GM21723 (cell line): ENCODE results near the gene LIN37.

Source experiments
- ATAC-seq: cut with Tn5 transposase; IDR thresholded peaks from one replicate; pipeline ENCODE4 v1.9.1; 2021; ENCODE audit warnings: mild to moderate bottlenecking, moderate library complexity; ENCODE audit not compliant: unreplicated experiment

The LIN37 gene

GRCh38 chr19:35734273-35734672 is 14.1 kb upstream of the LIN37 start:
- no peak for ATAC-seq

GRCh38 chr19:35734889-35735288 is 13.5 kb upstream of the LIN37 start:
- ATAC-seq = no peak

GRCh38 chr19:35736913-35737886 is 11.2 kb upstream of the LIN37 start:
- ATAC-seq = no peak

GRCh38 chr19:35738021-35738886 is 10.1 kb upstream of the LIN37 start:
- no peak for ATAC-seq

- no peak for ATAC-seq
These were observed 9.5 kb upstream of the LIN37 start for GRCh38 chr19:35738887-35739229.

- ATAC-seq = no peak
These were observed 8.9 kb upstream of the LIN37 start for GRCh38 chr19:35739275-35740107.

GRCh38 chr19:35740108-35740422 is 8.3 kb upstream of the LIN37 start:
- peak; percentile 11 for ATAC-seq

GRCh38 chr19:35740423-35741202 is 7.8 kb upstream of the LIN37 start:
- peak; percentile 48 for ATAC-seq

GRCh38 chr19:35741203-35741515 is 7.2 kb upstream of the LIN37 start:
- no peak for ATAC-seq

- ATAC-seq = no peak
These were observed 6.2 kb upstream of the LIN37 start, which contains the start of gene IGFLR1 for GRCh38 chr19:35742121-35742724. Gene IGFLR1, minus strand, starts transcription at chr19:35742452. Its CDS starts 1,272 bp downstream, at chr19:35741180.

GRCh38 chr19:35743640-35744429 is 4.5 kb upstream of the LIN37 start:
- ATAC-seq = no peak

- ATAC-seq = peak; percentile 39
These were observed 3.7 kb upstream of the LIN37 start for GRCh38 chr19:35744430-35745327.

GRCh38 chr19:35745328-35746086 is 2.9 kb upstream of the LIN37 start, which contains the start of the genes PSENEN and U2AF1L4:
Gene PSENEN, plus strand, starts transcription at chr19:35745651. Its CDS starts 280 bp downstream, at chr19:35745931.
Gene U2AF1L4, minus strand, starts transcription at chr19:35745418. Its CDS starts 27 bp downstream, at chr19:35745391.
- peak; percentile 43 for ATAC-seq

- ATAC-seq = no peak
These were observed 2.3 kb upstream of the LIN37 start for GRCh38 chr19:35746087-35746462.

- no peak for ATAC-seq
These were observed 1.8 kb upstream of the LIN37 start for GRCh38 chr19:35746531-35746930.

- no peak for ATAC-seq
These were observed 1.8 kb downstream of the LIN37 start for GRCh38 chr19:35750167-35750566.
